AG04449 (cell line): ENCODE data around the gene NGB.

ENCODE experiments used
- CTCF ChIA-PET: fragments of 350-600 bp; formaldehyde crosslinking; extraction: SDS; loops from one replicate; lab custom pipeline; 2021; ENCODE audit warnings: antibody characterized with exemption; lab: Yijun Ruan, JAX
- POLR2A ChIA-PET: fragments of 400-600, 350-600 bp; formaldehyde crosslinking; extraction: SDS; loops from one replicate; lab custom pipeline; 2020; ENCODE audit warnings: antibody characterized with exemption, inconsistent platforms; lab: Yijun Ruan, JAX
- DNase-seq: peaks from one replicate; pipeline ENCODE4 v3.0.0-alpha.2; 2010; ENCODE audit warnings: low read depth, low spot score
- H3K4me3 ChIP-seq: 2 replicates; pipeline ENCODE4 v1.5.1; 2011; ENCODE audit warnings: low read depth, mild to moderate bottlenecking, control low read depth, low read length
- TF ChIP-seq, protein P1 (sequence below): IDR thresholded peaks from one replicate; pipeline ENCODE4 v1.5.1; 2011; ENCODE audit warnings: mild to moderate bottlenecking, moderate library complexity, low read length, control low read depth, inconsistent platforms; ENCODE audit not compliant: insufficient read depth; ENCODE audit errors: missing control alignments

Gene NGB

DNA sequence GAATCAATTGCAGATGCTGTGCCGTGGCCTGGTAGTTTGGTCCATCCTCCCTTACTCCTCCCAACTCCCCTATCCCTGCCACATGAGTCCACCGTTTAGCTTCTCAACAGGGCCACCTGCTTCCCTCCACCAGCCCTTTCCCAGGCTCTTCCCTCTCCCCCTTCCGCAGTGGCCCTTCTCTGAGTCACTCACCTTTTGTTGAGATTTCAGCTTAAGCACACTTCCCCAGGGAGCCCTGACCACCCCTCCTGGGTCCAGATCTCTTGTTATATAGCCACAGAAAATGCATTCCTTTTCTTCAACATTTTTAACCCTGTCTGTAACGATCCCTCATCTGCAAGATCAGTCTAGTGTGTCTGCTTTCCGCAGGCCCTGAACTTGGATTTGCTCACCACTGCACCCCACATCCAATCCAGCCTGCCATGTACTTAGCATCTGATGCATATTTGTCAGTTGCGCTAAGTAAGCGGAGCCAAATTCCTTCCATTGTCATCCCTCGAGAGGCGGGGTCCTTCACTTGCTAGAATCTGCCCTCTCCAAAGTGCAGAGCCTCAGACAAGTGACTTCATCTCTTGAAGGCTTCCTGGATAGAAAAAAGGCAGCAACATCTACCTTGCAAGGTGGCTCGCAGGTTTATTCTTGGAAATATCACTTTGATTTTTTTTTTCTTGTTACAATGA, 48.3 kb downstream of the NGB start:
- POLR2A ChIA-PET, result no interaction called here
- DNase-seq, result no peak
- TF ChIP-seq, protein P1, sequence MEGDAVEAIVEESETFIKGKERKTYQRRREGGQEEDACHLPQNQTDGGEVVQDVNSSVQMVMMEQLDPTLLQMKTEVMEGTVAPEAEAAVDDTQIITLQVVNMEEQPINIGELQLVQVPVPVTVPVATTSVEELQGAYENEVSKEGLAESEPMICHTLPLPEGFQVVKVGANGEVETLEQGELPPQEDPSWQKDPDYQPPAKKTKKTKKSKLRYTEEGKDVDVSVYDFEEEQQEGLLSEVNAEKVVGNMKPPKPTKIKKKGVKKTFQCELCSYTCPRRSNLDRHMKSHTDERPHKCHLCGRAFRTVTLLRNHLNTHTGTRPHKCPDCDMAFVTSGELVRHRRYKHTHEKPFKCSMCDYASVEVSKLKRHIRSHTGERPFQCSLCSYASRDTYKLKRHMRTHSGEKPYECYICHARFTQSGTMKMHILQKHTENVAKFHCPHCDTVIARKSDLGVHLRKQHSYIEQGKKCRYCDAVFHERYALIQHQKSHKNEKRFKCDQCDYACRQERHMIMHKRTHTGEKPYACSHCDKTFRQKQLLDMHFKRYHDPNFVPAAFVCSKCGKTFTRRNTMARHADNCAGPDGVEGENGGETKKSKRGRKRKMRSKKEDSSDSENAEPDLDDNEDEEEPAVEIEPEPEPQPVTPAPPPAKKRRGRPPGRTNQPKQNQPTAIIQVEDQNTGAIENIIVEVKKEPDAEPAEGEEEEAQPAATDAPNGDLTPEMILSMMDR, result no peak
- no peak overlapping the region for H3K4me3 ChIP-seq
- CTCF ChIA-PET, result no interaction called here

DNA sequence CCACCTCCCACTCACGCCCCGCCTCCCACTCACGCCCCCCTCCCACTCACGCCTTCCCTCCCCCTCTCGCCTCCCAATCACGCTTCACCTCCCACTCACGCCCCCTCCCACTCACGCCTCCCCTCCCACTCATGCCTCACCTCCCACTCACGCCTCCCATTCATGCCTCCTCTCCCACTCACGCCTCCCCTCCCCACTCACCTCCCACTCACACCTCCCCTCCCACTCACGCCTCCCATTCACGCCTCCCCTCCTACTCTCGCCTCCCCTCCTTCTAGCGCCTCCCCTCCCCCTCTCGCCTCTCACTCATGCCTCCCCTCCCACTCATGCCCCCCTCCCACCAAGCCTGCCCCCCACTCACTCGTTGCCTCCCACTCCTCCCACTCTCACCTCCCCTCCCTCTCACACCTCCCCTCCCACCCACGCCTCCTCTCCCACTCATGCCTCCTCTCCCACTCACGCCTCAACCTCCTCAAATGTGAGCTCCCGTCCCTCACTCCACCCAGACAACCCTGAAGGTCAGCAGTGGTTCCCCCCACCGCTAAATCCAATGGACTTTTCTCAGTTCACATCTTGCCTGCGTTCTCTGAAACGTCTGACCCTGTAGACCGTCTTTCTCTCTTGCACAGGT, 49.6 kb downstream of the NGB start:
- POLR2A ChIA-PET, result no interaction called here
- TF ChIP-seq, protein P1, result no peak
- CTCF ChIA-PET, result no interaction called here
- H3K4me3 ChIP-seq, result no peak overlapping the region
- no peak for DNase-seq

GRCh38 chr14:77220246-77221017, 50.6 kb downstream of the NGB start:
- no peak for DNase-seq
- CTCF ChIA-PET, result no interaction called here
- TF ChIP-seq, protein P1, result no peak
- H3K4me3 ChIP-seq, result no peak overlapping the region
- POLR2A ChIA-PET, result no interaction called here

GRCh38 chr14:77219591-77219990, 51.4 kb downstream of the NGB start:
- DNase-seq, result no peak
- CTCF ChIA-PET, result no interaction called here
- no peak overlapping the region for H3K4me3 ChIP-seq
- POLR2A ChIA-PET, result no interaction called here
- TF ChIP-seq, protein P1, result no peak

GRCh38 chr14:77217551-77217950, 53.5 kb downstream of the NGB start:
- no peak overlapping the region for H3K4me3 ChIP-seq
- ChIA-PET CTCF (no interaction called here), POLR2A (interaction anchor here (0.7 kb wide), 1 partner anchor 58 kb away, joined by 3 read pairs; no protein-coding TSS in a partner anchor)
- TF ChIP-seq, protein P1, result no peak
- DNase-seq, result no peak
